Measurements from ENCODE around the gene P2RY8.

GRCh38 chrX:1493412-1493811 is 43.6 kb downstream of the P2RY8 start:
- TF ChIP-seq CTCF (IDR thresholded peaks at IDR 0.05 in 8 of 11, conservative IDR thresholded peaks at IDR 0.05 in 3 of 11), result no peak
- no peak for TF ChIP-seq POLR2AphosphoS5 (IDR thresholded peaks at IDR 0.05)
- no peak for TF ChIP-seq POLR2A (IDR thresholded peaks at IDR 0.05)

All from spleen (tissue), 7 donors.